ENCODE data around the gene IMPDH2.

The IMPDH2 gene

GRCh38 chr3:49016414-49017228, 12.6 kb downstream of the IMPDH2 start:
- Histone ChIP-seq H3K4me3 (ENCODE audit: low read length) (no peak overlapping the region), H3K9me2 (replicated peaks; ENCODE audit: insufficient read depth, low read length) (no peaks in the 10 kb centered on the region), H3K4me2 (ENCODE audit: low read depth, low read length) (peak overlapping the region; percentile 95; the same call in 1 of the 2 replicates), H2AFZ (ENCODE audit: low read length) (no peak overlapping the region), H3K27me3 (replicated peaks; ENCODE audit: insufficient read depth, low read length) (no peaks in the 10 kb centered on the region), H3K27ac (ENCODE audit: low read length) (no peak overlapping the region), H3F3A (ENCODE audit: insufficient read depth, low read length) (peaks cover 52% of the 10 kb centered on the region; the same call in 1 of the 2 replicates), H3K4me1 (ENCODE audit: low read length) (peaks cover 16% of the 10 kb centered on the region), H3K36me3 (replicated peaks; ENCODE audit: insufficient read depth, low read length) (peaks cover 7% of the 10 kb centered on the region; the same call in 1 of the 2 replicates), H3K9me3 (replicated peaks; ENCODE audit: insufficient read depth, low read length) (no peaks in the 10 kb centered on the region), H3K79me2 (ENCODE audit: low read length) (peaks cover 51% of the 10 kb centered on the region), H3K9ac (ENCODE audit: low read length) (no peak overlapping the region), H4K20me1 (ENCODE audit: insufficient read depth, low read length) (0 out of 2 replicates have a peak, but pooled peaks cover 2% of the 10 kb centered on the region)
- DNase-seq = no peak
- TF ChIP-seq EZH2 (optimal IDR thresholded peaks at IDR 0.05; ENCODE audit: low read depth, low read length) (no peak), CTCF (IDR thresholded peaks at IDR 0.05; ENCODE audit: low read length) (no peak), EZH2phosphoT487 (IDR thresholded peaks at IDR 0.05; ENCODE audit: low read length) (no peak)

DNA sequence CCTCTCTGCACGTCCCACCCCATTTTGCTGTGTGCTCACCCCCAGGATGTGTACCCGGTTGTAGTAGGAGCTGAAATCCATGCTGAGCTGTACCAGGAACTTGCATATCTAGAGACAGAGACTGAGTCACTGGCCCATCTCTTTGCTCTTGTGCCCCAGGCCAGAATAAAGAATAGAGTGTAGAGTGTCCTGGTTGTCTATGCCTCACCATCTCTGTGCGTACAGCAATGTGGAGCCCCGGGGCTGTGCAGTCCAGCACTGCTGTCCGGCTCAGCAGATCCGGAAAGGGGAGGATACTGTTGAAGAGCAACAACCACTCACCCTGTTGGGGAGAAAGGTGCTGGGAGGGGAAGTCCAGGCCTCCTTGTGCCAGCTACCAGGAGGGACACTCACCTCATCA, 13.4 kb downstream of the IMPDH2 start:
- H2AFZ ChIP-seq (ENCODE audit: low read length) = no peak overlapping the region
- no peak overlapping the region for H3K4me2 ChIP-seq (ENCODE audit: low read depth, low read length)
- no peak overlapping the region for H3K4me3 ChIP-seq (ENCODE audit: low read length)
- no peaks in the 10 kb centered on the region for H3K27me3 ChIP-seq (replicated peaks; ENCODE audit: insufficient read depth, low read length)
- peaks cover 7% of the 10 kb centered on the region; the same call in 1 of the 2 replicates for H3K36me3 ChIP-seq (replicated peaks; ENCODE audit: insufficient read depth, low read length)
- TF ChIP-seq CTCF (IDR thresholded peaks at IDR 0.05; ENCODE audit: low read length) = no peak
- no peak for TF ChIP-seq EZH2 (optimal IDR thresholded peaks at IDR 0.05; ENCODE audit: low read depth, low read length)
- no peak for TF ChIP-seq EZH2phosphoT487 (IDR thresholded peaks at IDR 0.05; ENCODE audit: low read length)
- no peaks in the 10 kb centered on the region for H3K9me2 ChIP-seq (replicated peaks; ENCODE audit: insufficient read depth, low read length)
- no peak overlapping the region for H3K27ac ChIP-seq (ENCODE audit: low read length)
- H3F3A ChIP-seq (ENCODE audit: insufficient read depth, low read length) = peaks cover 43% of the 10 kb centered on the region; the same call in 1 of the 2 replicates
- peaks cover 16% of the 10 kb centered on the region for H3K4me1 ChIP-seq (ENCODE audit: low read length)
- H3K9me3 ChIP-seq (replicated peaks; ENCODE audit: insufficient read depth, low read length) = no peaks in the 10 kb centered on the region
- peaks cover 55% of the 10 kb centered on the region for H3K79me2 ChIP-seq (ENCODE audit: low read length)
- no peak overlapping the region for H3K9ac ChIP-seq (ENCODE audit: low read length)
- H4K20me1 ChIP-seq (ENCODE audit: insufficient read depth, low read length) = 0 out of 2 replicates have a peak, but pooled peaks cover 2% of the 10 kb centered on the region
- no peak for DNase-seq

GRCh38 chr3:49015072-49015471, 14.1 kb downstream of the IMPDH2 start:
- Histone ChIP-seq H3F3A (ENCODE audit: insufficient read depth, low read length) (peaks cover 36% of the 10 kb centered on the region; the same call in 1 of the 2 replicates), H3K79me2 (ENCODE audit: low read length) (peaks cover 54% of the 10 kb centered on the region), H3K4me3 (ENCODE audit: low read length) (no peak overlapping the region), H3K36me3 (replicated peaks; ENCODE audit: insufficient read depth, low read length) (peaks cover 7% of the 10 kb centered on the region; the same call in 1 of the 2 replicates), H3K4me1 (ENCODE audit: low read length) (peaks cover 15% of the 10 kb centered on the region), H2AFZ (ENCODE audit: low read length) (no peak overlapping the region), H3K4me2 (ENCODE audit: low read depth, low read length) (no peak overlapping the region), H3K9ac (ENCODE audit: low read length) (no peak overlapping the region), H3K9me3 (replicated peaks; ENCODE audit: insufficient read depth, low read length) (no peaks in the 10 kb centered on the region), H4K20me1 (ENCODE audit: insufficient read depth, low read length) (0 out of 2 replicates have a peak, but pooled peaks cover 2% of the 10 kb centered on the region), H3K9me2 (replicated peaks; ENCODE audit: insufficient read depth, low read length) (no peaks in the 10 kb centered on the region), H3K27me3 (replicated peaks; ENCODE audit: insufficient read depth, low read length) (no peaks in the 10 kb centered on the region), H3K27ac (ENCODE audit: low read length) (no peak overlapping the region)
- no peak for DNase-seq
- TF ChIP-seq CTCF (IDR thresholded peaks at IDR 0.05; ENCODE audit: low read length) = no peak

All from MM.1S (cell line).